ENCODE results near the gene GP1BA.

GP1BA gene

GRCh38 chr17:4931963-4932362 lies at the start of gene GP1BA:
Gene GP1BA (plus strand): TSS chr17:4932277. CDS start chr17:4932605, 328 bp downstream.
- in situ Hi-C loops (cut with MboI; ENCODE audit: low sequenced_read_pairs, unreplicated experiment), result no loop called here
- DNase-seq (ENCODE audit: low spot score), result no peak
- TF ChIP-seq, protein P1, sequence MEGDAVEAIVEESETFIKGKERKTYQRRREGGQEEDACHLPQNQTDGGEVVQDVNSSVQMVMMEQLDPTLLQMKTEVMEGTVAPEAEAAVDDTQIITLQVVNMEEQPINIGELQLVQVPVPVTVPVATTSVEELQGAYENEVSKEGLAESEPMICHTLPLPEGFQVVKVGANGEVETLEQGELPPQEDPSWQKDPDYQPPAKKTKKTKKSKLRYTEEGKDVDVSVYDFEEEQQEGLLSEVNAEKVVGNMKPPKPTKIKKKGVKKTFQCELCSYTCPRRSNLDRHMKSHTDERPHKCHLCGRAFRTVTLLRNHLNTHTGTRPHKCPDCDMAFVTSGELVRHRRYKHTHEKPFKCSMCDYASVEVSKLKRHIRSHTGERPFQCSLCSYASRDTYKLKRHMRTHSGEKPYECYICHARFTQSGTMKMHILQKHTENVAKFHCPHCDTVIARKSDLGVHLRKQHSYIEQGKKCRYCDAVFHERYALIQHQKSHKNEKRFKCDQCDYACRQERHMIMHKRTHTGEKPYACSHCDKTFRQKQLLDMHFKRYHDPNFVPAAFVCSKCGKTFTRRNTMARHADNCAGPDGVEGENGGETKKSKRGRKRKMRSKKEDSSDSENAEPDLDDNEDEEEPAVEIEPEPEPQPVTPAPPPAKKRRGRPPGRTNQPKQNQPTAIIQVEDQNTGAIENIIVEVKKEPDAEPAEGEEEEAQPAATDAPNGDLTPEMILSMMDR (IDR thresholded peaks at IDR 0.05; ENCODE audit: borderline replicate concordance, control extremely low read depth, extremely low read depth, insufficient read depth, missing control alignments), result no peak

DNA sequence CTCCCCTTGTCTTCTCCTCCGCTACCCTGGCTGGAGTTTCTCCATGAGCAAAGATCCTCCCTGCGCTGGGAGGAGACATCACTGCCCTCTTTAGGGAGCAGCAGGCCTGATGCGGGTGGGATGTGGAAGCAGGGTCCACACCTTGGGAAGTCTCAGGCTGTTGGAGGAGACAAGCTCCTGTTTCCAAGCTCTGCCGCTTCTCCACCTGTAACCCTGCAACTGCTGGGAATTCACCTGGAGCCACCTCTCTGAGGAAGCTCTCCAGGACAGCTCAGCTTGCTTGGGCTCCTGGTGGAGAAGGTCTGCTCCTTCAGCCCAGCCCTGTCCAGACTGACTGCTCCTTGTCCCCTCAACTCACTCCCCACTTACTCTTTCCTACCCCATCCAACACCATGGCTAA lies 47.6 kb upstream of the GP1BA start:
- TF ChIP-seq, protein P1 (IDR thresholded peaks at IDR 0.05; ENCODE audit: borderline replicate concordance, control extremely low read depth, extremely low read depth, insufficient read depth, missing control alignments), result no peak
- no peak for DNase-seq (ENCODE audit: low spot score)
- in situ Hi-C loops (cut with MboI; ENCODE audit: low sequenced_read_pairs, unreplicated experiment), result loop anchor here (10.0 kb wide), 2 partner anchors 100 to 170 kb away; partner anchors contain the start of genes ARRB2, GLTPD2 and VMO1

DNA sequence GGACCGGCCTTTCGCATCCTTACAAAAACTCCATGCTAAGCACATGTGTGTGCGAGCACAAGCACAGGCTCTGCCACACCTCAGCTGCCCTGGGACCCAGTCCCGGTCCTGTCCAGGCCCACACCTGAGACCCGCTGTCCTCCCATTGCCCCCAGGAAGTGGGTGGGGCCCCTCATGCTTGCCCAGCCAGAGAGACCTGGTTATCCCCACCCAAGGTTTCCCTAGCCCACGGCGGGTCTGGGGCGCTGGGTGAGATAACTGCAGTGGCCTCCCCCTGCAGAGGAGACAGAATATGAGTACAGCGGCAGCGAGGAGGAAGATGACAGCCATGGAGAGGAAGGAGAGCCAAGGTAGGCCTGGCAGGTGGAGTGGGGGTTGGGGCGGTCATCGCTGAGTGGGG lies 45.2 kb upstream of the GP1BA start:
- DNase-seq (ENCODE audit: low spot score), result no peak
- TF ChIP-seq, protein P1 (IDR thresholded peaks at IDR 0.05; ENCODE audit: borderline replicate concordance, control extremely low read depth, extremely low read depth, insufficient read depth, missing control alignments), result no peak
- in situ Hi-C loops (cut with MboI; ENCODE audit: low sequenced_read_pairs, unreplicated experiment), result loop anchor here (10.0 kb wide), 2 partner anchors 102 to 172 kb away; partner anchors contain the start of genes ARRB2, GLTPD2 and VMO1

DNA sequence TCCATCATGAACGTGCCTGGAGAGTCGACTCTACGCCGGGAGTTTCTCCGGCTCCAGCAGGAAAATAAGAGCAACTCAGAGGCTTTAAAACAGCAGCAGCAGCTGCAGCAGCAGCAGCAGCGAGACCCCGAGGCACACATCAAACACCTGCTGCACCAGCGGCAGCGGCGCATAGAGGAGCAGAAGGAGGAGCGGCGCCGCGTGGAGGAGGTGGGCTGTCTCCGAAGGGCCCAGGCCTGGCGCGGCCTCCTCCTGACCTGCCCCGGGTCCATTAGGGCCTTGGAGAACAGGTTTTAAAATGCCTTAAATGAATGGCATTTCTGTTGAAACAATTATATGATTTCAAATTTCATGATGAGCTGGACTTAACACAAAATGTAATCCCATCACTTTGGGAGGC lies 44.5 kb upstream of the GP1BA start:
- TF ChIP-seq, protein P1 (IDR thresholded peaks at IDR 0.05; ENCODE audit: borderline replicate concordance, control extremely low read depth, extremely low read depth, insufficient read depth, missing control alignments), result no peak
- in situ Hi-C loops (cut with MboI; ENCODE audit: low sequenced_read_pairs, unreplicated experiment), result loop anchor here (10.0 kb wide), 2 partner anchors 103 to 173 kb away; partner anchors contain the start of genes ARRB2, GLTPD2 and VMO1

DNA sequence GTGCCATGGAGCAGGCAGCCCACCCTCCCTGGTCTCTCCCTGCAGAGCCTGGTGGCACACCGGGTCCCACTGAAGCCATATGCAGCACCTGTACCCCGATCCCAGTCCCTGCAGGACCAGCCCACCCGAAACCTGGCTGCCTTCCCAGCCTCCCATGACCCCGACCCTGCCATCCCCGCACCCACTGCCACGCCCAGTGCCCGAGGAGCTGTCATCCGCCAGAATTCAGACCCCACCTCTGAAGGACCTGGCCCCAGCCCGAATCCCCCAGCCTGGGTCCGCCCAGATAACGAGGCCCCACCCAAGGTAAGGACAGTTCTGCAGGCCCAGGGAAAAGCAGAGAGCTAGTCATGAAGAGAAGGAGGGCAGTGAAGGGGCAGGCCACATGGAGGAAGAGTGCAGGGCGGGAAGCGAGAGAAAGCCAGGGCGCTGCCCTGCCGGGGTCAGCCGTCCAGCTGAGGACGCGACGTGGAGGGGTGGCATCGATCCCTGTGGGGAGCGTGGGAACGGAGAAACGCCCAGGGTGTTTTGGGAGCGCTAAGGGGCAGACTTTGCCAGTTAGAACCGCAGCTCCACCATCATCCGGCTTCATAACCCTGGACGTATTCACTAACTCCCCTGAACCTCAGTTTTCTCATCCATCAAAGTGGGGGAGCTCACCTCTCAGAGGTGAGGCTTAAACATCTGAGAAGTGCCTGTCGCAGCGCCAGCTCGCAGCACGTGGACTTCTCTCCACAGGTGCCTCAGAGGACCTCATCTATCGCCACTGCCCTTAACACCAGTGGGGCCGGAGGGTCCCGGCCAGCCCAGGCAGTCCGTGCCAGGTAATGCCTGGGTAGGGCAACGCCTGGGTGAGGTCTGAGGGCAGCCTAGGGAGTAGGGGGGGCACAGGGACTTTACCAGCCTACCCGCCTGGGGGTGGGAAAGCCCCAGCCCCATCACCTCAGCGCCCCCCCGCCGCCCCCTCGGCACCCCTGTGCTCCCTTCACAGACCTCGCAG lies 40.4 kb upstream of the GP1BA start:
- DNase-seq (ENCODE audit: low spot score), result no peak
- TF ChIP-seq, protein P1 (IDR thresholded peaks at IDR 0.05; ENCODE audit: borderline replicate concordance, control extremely low read depth, extremely low read depth, insufficient read depth, missing control alignments), result no peak
- in situ Hi-C loops (cut with MboI; ENCODE audit: low sequenced_read_pairs, unreplicated experiment), result no loop called here

More for the DNA sequence above, 44.5 kb upstream of the GP1BA start:
- DNase-seq (ENCODE audit: low spot score), result no peak

- TF ChIP-seq, protein P1 (IDR thresholded peaks at IDR 0.05; ENCODE audit: borderline replicate concordance, control extremely low read depth, extremely low read depth, insufficient read depth, missing control alignments), result no peak
- in situ Hi-C loops (cut with MboI; ENCODE audit: low sequenced_read_pairs, unreplicated experiment), result no loop called here
- no peak for DNase-seq (ENCODE audit: low spot score)
Observed at GRCh38 chr17:4892499-4893221, 39.4 kb upstream of the GP1BA start.

All from GM13976 (cell line).